ENCODE data around the gene EFCAB14. TPM values are rescaled to one million over a fixed set of nuclear protein-coding genes. Genes with fewer than 3 reads are reported as not detected.

The EFCAB14 gene
- total RNA-seq: 52.5 and 69.3 TPM in 2 replicates

GRCh38 chr1:46718727-46719622 lies at the start of gene EFCAB14:
Gene EFCAB14 (minus strand): TSS chr1:46719114. CDS start chr1:46718087, 1,027 bp downstream.

GRCh38 chr1:46671554-46671953 lies 47.4 kb downstream of the EFCAB14 start, which contains the start of gene TEX38:
Gene TEX38 (plus strand): TSS chr1:46671854. CDS start chr1:46671935, 81 bp downstream.

GRCh38 chr1:46667782-46668760 lies 50.8 kb downstream of the EFCAB14 start, which contains the start of gene ATPAF1:
Gene ATPAF1 (minus strand): TSS chr1:46668364. CDS start chr1:46668322, 42 bp downstream.

Other genes with a start within 250 kb of the EFCAB14 start
- gene DMBX1, start 229.3 kb downstream of the EFCAB14 start, total RNA-seq: not detected in 2 replicates
- not detected in 2 replicates for gene KNCN, start 167.5 kb downstream of the EFCAB14 start, total RNA-seq
- 18.1 and 20.0 TPM in 2 replicates for gene MKNK1, start 114.8 kb downstream of the EFCAB14 start, total RNA-seq
- gene MOB3C, start 102.3 kb downstream of the EFCAB14 start, total RNA-seq: 12.7 and 13.2 TPM in 2 replicates
- 43.4 and 49.7 TPM in 2 replicates for gene ATPAF1, start 50.8 kb downstream of the EFCAB14 start, total RNA-seq
- gene TEX38, start 47.3 kb downstream of the EFCAB14 start, total RNA-seq: not detected in 2 replicates
- not detected in 2 replicates for gene CYP4B1, start 79.9 kb upstream of the EFCAB14 start, total RNA-seq
- gene CYP4A11, start 222.4 kb upstream of the EFCAB14 start, total RNA-seq: not detected in 2 replicates

Measured in smooth muscle cell of the pulmonary artery (primary cell).